Spleen (tissue), 11 donors: ENCODE data around the gene KCNT1. TPM values are rescaled to one million over a fixed set of nuclear protein-coding genes. Genes with fewer than 3 reads are reported as not detected.

ENCODE experiments used
- DNase-seq: peaks from one replicate; pipeline ENCODE4 v3.0.0-alpha.2; 2020
- H3K27ac ChIP-seq, 8 donors: fragments of 200-600 bp; sonication (generic) in 7 of 8; 1 replicate in 4 of 8; 2 replicates in 4 of 8; pipeline versions ENCODE4 v1.5.0 to v1.8.0; 2016 to 2021; ENCODE audit warnings: inconsistent platforms in 4 of 8, mild to moderate bottlenecking in 4 of 8, moderate library complexity in 1 of 8
- H3K27me3 ChIP-seq, 7 donors: fragments of 200-600 bp; sonication (generic) in 6 of 7; replicated peaks in 1 of 7; 1 replicate in 4 of 7; 2 replicates in 3 of 7; pipeline versions ENCODE4 v1.5.0 to v1.8.0; 2016 to 2021; ENCODE audit warnings: inconsistent platforms in 3 of 7, mild to moderate bottlenecking in 1 of 7
- H3K36me3 ChIP-seq, 6 donors: fragments of 200-600 bp; sonication (generic) in 5 of 6; 1 replicate in 4 of 6; 2 replicates in 2 of 6; pipeline versions ENCODE4 v1.5.0 to v1.8.0; 2016 to 2021; ENCODE audit warnings: inconsistent platforms in 2 of 6
- H3K4me1 ChIP-seq, 6 donors: fragments of 200-600 bp; sonication (generic) in 5 of 6; 1 replicate in 3 of 6; 2 replicates in 3 of 6; pipeline versions ENCODE4 v1.5.0 to v1.8.0; 2016 to 2021; ENCODE audit warnings: inconsistent platforms in 3 of 6
- H3K4me3 ChIP-seq, 8 donors: fragments of 200-600 bp; sonication (generic) in 7 of 8; 1 replicate in 4 of 8; 2 replicates in 4 of 8; pipeline versions ENCODE4 v1.5.0 to v1.8.0; 2016 to 2021; ENCODE audit warnings: inconsistent platforms in 4 of 8, mild to moderate bottlenecking in 4 of 8, moderate library complexity in 2 of 8
- H3K9me3 ChIP-seq, 8 donors: fragments of 200-600 bp; sonication (generic) in 7 of 8; 1 replicate in 4 of 8; 2 replicates in 4 of 8; pipeline versions ENCODE4 v1.5.0 to v1.8.0; 2016 to 2021; ENCODE audit warnings: inconsistent platforms in 4 of 8
- CTCF ChIP-seq, 11 experiments: fragments of 200-600 bp in 7 of 11; fragments of 450-650 bp in 4 of 11; sonication (generic) in 4 of 11; IDR thresholded peaks in 8 of 11; conservative IDR thresholded peaks in 3 of 11; 1 replicate in 7 of 11; 2 replicates in 4 of 11; pipeline versions ENCODE4 v1.4.0 to v1.8.0; 2016 to 2021; ENCODE audit warnings: antibody characterized with exemption in 11 of 11, inconsistent platforms in 4 of 11, mild to moderate bottlenecking in 1 of 11
- POLR2A ChIP-seq, 3 donors: fragments of 450-650 bp; IDR thresholded peaks; one replicate each; pipeline ENCODE4 v1.5.1; 2017; ENCODE audit warnings: antibody characterized with exemption in 3 of 3, mild to moderate bottlenecking in 1 of 3
- POLR2AphosphoS5 ChIP-seq, 3 donors: sonication (generic); formaldehyde crosslinking; IDR thresholded peaks; one replicate each; pipeline ENCODE4 v1.5.1; 2017; ENCODE audit warnings: antibody characterized with exemption in 3 of 3
- WGBS, 5 donors: extraction: QIAGEN DNeasy Blood & Tissue Kit in 3 of 5; methylation state at CpG; one replicate each; pipeline versions ENCODE4 v1.1.5 to v1.1.7; 2013 to 2018; 5-methylcytosine and 5-hydroxymethylcytosine counted together
- intact Hi-C: fragments of 100-400 bp; cut with DNase I; formaldehyde crosslinking; loops from one replicate; pipeline ENCODE4 v1.15.0; 2023; ENCODE audit warnings: low total_unique reads
- polyA plus RNA-seq, 3 donors: library from polyadenylated mRNA; stranded (reverse); fragments of 200-250 nt; gene quantifications; one replicate each; pipeline ENCODE4 v1.2.1, GENCODE V29; 2013
- total RNA-seq, 7 donors: library from RNA; depleted of rRNA in 3 of 7; stranded (reverse); fragments of >200 nt in 3 of 7; fragmentation: NEBNext Ultra II Directional in 4 of 7; extraction: Animal tissue kit (Norgen Biotek cat#: 25700) in 4 of 7; gene quantifications; one replicate each; pipeline versions ENCODE4 v1.1.0 to v1.2.1, GENCODE V29; 2016 to 2021
- donor health status: healthy with polysubstance abuse.
- donor health status: DM: no; HTN: no; CAD: no; lungs with moderate emphysema.
- donor health status: DM: no; HTN: no; CAD: no.
- donor health status: Bipolar disorder and iron deficiency.
- donor health status: healthy.
- donor health status: DM: no; HTN: no; CAD: no.
- donor health status: DM: yes; HTN: yes; CAD: no.

The KCNT1 gene
- total and polyA plus RNA-seq, 10 donors, result 1.0 to 41.5 (median 19.8) TPM

DNA sequence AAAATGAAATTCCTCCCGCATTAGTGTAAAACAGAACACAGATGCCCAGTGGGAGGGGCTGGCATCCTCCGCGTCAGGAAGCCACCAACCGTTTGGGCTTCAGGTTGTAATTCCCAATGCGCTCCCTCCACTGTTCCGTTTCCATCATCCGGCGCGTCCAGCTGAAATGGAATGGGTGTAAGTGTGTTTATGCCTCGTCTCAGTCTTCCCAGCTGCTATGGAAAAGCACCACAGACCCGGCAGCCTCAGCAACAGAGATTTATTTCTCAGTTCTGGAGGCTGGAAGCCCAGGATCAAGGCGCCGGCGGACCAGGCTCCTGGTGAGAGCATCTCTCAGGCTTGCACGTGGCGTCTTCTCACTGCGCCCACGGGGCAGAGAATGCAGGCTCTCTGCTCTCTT lies 20.4 kb downstream of the KCNT1 start:
- Histone ChIP-seq H3K36me3 (no peaks in the 10 kb centered on the region), H3K4me3 (no peak overlapping the region), H3K4me1 (peaks cover 0 to 86% (median 17%) of the 10 kb centered on the region in 6 donors), H3K9me3 (no peaks in the 10 kb centered on the region), H3K27me3 (peaks cover 0 to 53% (median 0%) of the 10 kb centered on the region in 7 donors), H3K27ac (no peak overlapping the region)
- no peak for DNase-seq
- 76 to 87% (median 81%) methylated on average over 17 to 18 of the region's 18 CpGs for WGBS, 5 donors
- intact Hi-C loops, result no loop called here
- no peak for TF ChIP-seq CTCF (IDR thresholded peaks at IDR 0.05 in 8 of 11, conservative IDR thresholded peaks at IDR 0.05 in 3 of 11)
- TF ChIP-seq POLR2A (IDR thresholded peaks at IDR 0.05), result no peak
- TF ChIP-seq POLR2AphosphoS5 (IDR thresholded peaks at IDR 0.05), result no peak

DNA sequence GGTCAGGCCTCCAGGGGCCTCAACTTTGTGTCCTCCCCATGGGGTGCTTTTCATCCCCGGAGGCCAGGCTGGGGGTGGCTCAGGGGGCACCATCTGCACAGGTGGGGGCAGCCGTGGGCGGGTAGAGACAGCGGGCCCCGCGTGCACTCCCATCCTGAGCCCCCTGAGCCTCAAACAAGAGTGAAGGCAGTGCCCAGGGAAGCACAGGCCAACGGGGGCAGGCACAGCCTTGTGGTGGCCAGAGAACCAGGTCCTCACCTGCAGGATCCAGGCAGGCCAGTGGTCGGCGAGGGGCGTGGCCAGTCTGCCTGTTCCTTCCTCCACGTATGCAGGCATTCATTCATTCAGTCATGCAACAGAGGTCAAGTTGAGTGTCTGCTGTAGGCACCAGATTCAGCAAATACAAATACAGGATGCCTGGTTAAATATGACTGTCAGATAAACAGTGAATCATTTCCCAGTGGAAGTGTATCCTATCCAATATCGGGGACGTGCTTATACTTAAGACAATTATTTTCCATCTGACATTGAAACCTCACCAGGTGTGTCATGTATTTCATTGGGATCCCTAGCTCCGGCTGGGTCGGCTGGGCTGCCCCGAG lies 22.3 kb downstream of the KCNT1 start:
- peaks cover 0 to 46% (median 0%) of the 10 kb centered on the region in 7 donors for H3K27me3 ChIP-seq
- intact Hi-C loops, result no loop called here
- peaks cover 0 to 66% (median 12%) of the 10 kb centered on the region in 6 donors for H3K4me1 ChIP-seq
- 46 to 68% (median 64%) methylated on average over 11 to 16 of the region's 16 CpGs for WGBS, 5 donors
- H3K9me3 ChIP-seq, result no peaks in the 10 kb centered on the region
- H3K36me3 ChIP-seq, result peaks cover 0 to 2% (median 0%) of the 10 kb centered on the region in 6 donors
- peak overlapping the region in 5 of 8 donors; percentile 28 to 71 (median 51) for H3K27ac ChIP-seq
- DNase-seq, result no peak
- no peak overlapping the region for H3K4me3 ChIP-seq
- peak in 1 of 3 donors; percentile 47 for TF ChIP-seq POLR2AphosphoS5 (IDR thresholded peaks at IDR 0.05)
- TF ChIP-seq POLR2A (IDR thresholded peaks at IDR 0.05), result no peak

GRCh38 chr9:135726138-135726853 lies 24.3 kb downstream of the KCNT1 start:
- WGBS, 5 donors, result 70 to 80% (median 74%) methylated on average over 8 to 16 of the region's 16 CpGs
- Histone ChIP-seq H3K36me3 (peaks cover 0 to 7% (median 0%) of the 10 kb centered on the region in 6 donors), H3K27ac (no peak overlapping the region), H3K4me1 (peaks cover 0 to 46% (median 8%) of the 10 kb centered on the region in 6 donors), H3K27me3 (peaks cover 0 to 36% (median 0%) of the 10 kb centered on the region in 7 donors), H3K4me3 (no peak overlapping the region), H3K9me3 (peaks cover 0 to 10% (median 6%) of the 10 kb centered on the region in 8 donors)
- no peak for DNase-seq
- TF ChIP-seq POLR2AphosphoS5 (IDR thresholded peaks at IDR 0.05) (no peak), CTCF (IDR thresholded peaks at IDR 0.05 in 8 of 11, conservative IDR thresholded peaks at IDR 0.05 in 3 of 11) (no peak), POLR2A (IDR thresholded peaks at IDR 0.05) (no peak)
- intact Hi-C loops, result no loop called here

DNA sequence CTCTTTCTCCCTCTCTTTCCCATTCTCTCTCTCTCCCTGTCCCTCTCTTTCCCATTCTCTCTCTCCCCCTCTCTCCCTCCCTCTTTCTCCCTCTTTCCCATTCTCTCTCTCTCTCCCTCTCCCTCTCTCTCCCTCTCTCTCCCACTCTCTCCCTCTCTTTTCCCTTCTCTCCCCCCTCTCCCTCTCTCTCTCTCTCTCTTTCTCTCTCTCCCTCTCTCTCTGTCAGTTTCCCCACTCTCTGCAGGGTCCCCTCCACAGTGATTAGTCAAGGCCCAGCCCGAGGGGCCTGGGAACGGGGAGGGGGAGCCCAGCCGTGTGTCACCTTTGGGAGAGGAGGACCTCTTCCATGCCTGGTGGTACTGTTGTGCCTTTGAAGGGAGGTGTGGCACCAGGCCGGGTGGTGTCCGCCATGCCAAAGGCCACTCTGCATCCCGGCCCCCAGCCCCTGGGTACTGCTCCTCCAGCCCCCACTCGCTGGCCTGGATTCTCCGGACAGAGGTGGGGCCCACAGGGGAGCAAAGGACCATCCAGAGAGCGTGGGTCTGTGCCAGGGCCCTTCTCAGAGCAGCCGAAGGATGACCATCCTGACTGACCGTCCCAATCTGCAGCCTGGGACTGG lies 25.4 kb downstream of the KCNT1 start:
- H3K4me3 ChIP-seq, result no peak overlapping the region
- peaks cover 0 to 36% (median 0%) of the 10 kb centered on the region in 7 donors for H3K27me3 ChIP-seq
- H3K4me1 ChIP-seq, result peaks cover 0 to 36% (median 8%) of the 10 kb centered on the region in 6 donors
- DNase-seq, result no peak
- H3K27ac ChIP-seq, result no peak overlapping the region
- intact Hi-C loops, result no loop called here
- H3K9me3 ChIP-seq, result peaks cover 0 to 21% (median 12%) of the 10 kb centered on the region in 8 donors
- TF ChIP-seq POLR2AphosphoS5 (IDR thresholded peaks at IDR 0.05) (no peak), CTCF (IDR thresholded peaks at IDR 0.05 in 8 of 11, conservative IDR thresholded peaks at IDR 0.05 in 3 of 11) (no peak), POLR2A (IDR thresholded peaks at IDR 0.05) (no peak)
- 57 to 70% (median 66%) methylated on average over 11 of the region's 11 CpGs for WGBS, 5 donors
- H3K36me3 ChIP-seq, result peaks cover 0 to 7% (median 0%) of the 10 kb centered on the region in 6 donors
